GM12892 (cell line): ENCODE results near the gene SNCA.

ENCODE experiments used
- POLR2A ChIP-seq: IDR thresholded peaks from 2 replicates; pipeline ENCODE4 v1.6.1; 2011; ENCODE audit warnings: low read depth, low read length, control low read depth
- TAF1 ChIP-seq: IDR thresholded peaks from 2 replicates; pipeline ENCODE4 v1.6.1; 2011; ENCODE audit warnings: low read depth, mild to moderate bottlenecking, control low read depth, low read length, borderline replicate concordance

DNA sequence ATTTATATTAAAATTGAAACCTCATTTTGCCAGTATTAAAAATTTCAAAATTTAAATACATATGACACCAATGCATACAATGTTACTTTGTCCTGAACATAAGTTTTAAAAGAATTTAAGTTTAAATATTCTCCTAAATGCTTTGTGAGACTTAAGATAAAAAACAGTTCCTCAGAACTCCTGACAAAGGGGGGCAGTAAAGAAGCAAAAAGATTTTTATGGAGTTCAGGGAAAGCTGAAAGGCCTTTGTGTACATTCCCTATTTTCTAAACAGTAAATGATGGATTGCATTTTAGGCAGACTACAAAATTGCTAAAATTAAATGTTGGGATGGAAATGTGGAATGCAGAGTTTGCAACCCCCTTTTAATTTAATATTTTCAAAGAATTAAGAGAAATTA is 81.7 kb downstream of the SNCA start:
- TF ChIP-seq POLR2A (no peak), TAF1 (no peak)
